Inferior parietal cortex (tissue), 1 donor: Measurements from ENCODE around the gene AGA.

Experiments used
- DNase-seq: peaks from one replicate; pipeline ENCODE4 v3.0.0-alpha.2; 2016; ENCODE audit errors: extremely low spot score

The AGA gene

GRCh38 chr4:177441803-177442622 is at the start of gene AGA:
AGA (minus strand) TSS chr4:177442437; CDS start chr4:177442375, 62 bp downstream.
- peak; percentile 95 for DNase-seq

- no peak for DNase-seq
Observed at GRCh38 chr4:177492022-177492421, 49.8 kb upstream of the AGA start.

- DNase-seq: no peak
Observed at GRCh38 chr4:177490769-177491168, 48.5 kb upstream of the AGA start.

GRCh38 chr4:177489471-177490246 is 47.4 kb upstream of the AGA start:
- DNase-seq: no peak

GRCh38 chr4:177487977-177488376 is 45.7 kb upstream of the AGA start:
- no peak for DNase-seq

GRCh38 chr4:177485528-177485927 is 43.3 kb upstream of the AGA start:
- DNase-seq: no peak

- no peak for DNase-seq
Observed at GRCh38 chr4:177484613-177485021, 42.4 kb upstream of the AGA start.

GRCh38 chr4:177483760-177484159 is 41.5 kb upstream of the AGA start:
- no peak for DNase-seq

GRCh38 chr4:177483271-177483670 is 41.0 kb upstream of the AGA start:
- DNase-seq: no peak

- no peak for DNase-seq
Observed at GRCh38 chr4:177482367-177482766, 40.1 kb upstream of the AGA start.

GRCh38 chr4:177480795-177481194 is 38.6 kb upstream of the AGA start:
- DNase-seq: no peak

GRCh38 chr4:177479063-177479462 is 36.8 kb upstream of the AGA start:
- no peak for DNase-seq

- DNase-seq: no peak
Observed at GRCh38 chr4:177478496-177478895, 36.3 kb upstream of the AGA start.

GRCh38 chr4:177473991-177474390 is 31.8 kb upstream of the AGA start:
- DNase-seq: no peak

GRCh38 chr4:177464026-177464425 is 21.8 kb upstream of the AGA start:
- no peak for DNase-seq

GRCh38 chr4:177461606-177462005 is 19.4 kb upstream of the AGA start:
- DNase-seq: no peak

- DNase-seq: no peak
Observed at GRCh38 chr4:177460460-177460859, 18.2 kb upstream of the AGA start.

GRCh38 chr4:177455561-177455970 is 13.3 kb upstream of the AGA start:
- no peak for DNase-seq

GRCh38 chr4:177453116-177453515 is 10.9 kb upstream of the AGA start:
- no peak for DNase-seq

- DNase-seq: no peak
Observed at GRCh38 chr4:177451108-177451500, 8.9 kb upstream of the AGA start.

- no peak for DNase-seq
Observed at GRCh38 chr4:177450426-177451107, 8.3 kb upstream of the AGA start.

GRCh38 chr4:177448850-177449249 is 6.6 kb upstream of the AGA start:
- DNase-seq: no peak
